ENCODE results near the gene CACNA2D4.

GRCh38 chr12:1881936-1882335 is 36.5 kb downstream of the CACNA2D4 start:
- TF ChIP-seq POLR2A (IDR thresholded peaks at IDR 0.05) = no peak
- TF ChIP-seq CTCF (IDR thresholded peaks at IDR 0.05) = no peak
- no peak for TF ChIP-seq EP300 (IDR thresholded peaks at IDR 0.05)
